ENCODE results near the gene SLC9A5.

Gene SLC9A5

DNA sequence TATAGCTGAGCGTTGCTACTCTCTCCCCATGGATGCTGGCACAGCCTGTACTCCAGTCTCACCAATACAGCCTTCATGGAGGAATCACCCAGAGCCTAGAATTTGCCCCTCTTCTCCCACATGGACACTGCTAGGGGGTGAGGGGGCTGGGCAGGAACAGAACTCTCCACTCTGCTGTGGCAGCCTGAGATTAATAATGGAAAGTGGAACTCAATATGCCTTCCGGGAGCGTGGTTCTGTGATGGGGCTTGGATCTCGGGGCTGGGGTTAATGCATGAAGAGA lies 1.2 kb downstream of the SLC9A5 start:
- no peak for DNase-seq (ENCODE audit: low read depth)
- no peak overlapping the region for H3K4me3 ChIP-seq (ENCODE audit: low read depth, low read length)
- TF ChIP-seq, protein P1, sequence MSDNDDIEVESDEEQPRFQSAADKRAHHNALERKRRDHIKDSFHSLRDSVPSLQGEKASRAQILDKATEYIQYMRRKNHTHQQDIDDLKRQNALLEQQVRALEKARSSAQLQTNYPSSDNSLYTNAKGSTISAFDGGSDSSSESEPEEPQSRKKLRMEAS (IDR thresholded peaks at IDR 0.05; ENCODE audit: low read depth, low read length) = no peak
- TF ChIP-seq MYC (IDR thresholded peaks at IDR 0.05; ENCODE audit: low read depth, low read length) = no peak
- TF ChIP-seq POLR2A (IDR thresholded peaks at IDR 0.05; ENCODE audit: extremely low read depth, insufficient read length) = no peak

DNA sequence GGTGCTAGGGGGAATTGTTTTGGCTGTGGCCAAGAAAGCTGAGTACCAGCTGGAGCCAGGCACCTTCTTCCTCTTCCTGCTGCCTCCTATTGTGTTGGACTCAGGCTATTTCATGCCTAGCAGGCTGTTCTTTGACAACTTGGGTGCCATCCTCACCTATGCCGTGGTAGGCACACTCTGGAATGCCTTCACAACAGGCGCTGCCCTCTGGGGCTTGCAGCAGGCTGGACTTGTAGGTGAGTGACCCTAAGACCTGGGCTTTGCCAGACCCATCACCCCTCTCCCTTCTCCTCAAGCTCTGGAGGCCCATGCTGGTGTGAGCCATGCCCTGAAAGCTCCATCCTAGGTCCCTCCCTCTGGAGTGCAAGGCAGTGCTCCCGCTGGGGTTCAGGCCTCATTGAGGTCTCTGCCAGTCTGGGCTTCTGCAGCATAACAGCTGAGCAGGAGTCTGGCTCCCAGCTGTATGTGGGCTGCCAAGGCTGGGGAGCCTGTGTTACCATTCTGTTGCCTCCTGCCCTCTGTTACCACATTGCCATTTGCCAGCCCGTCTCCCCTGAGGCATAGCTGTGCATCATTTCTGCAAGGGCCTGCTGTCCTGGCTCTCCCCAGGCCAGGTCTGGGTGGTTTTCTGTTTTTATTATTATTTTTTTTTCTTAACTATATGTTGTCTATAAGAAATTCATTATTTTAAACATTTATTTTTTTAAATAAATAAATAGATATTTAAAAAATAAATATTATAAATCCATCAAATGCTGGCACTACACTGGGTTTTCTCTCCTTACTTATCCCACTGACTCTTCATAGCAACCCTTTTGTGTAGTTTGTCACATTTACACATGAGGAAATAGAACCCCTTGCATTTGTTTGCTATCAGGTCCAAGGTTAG lies 4.1 kb downstream of the SLC9A5 start:
- TF ChIP-seq MYC (IDR thresholded peaks at IDR 0.05; ENCODE audit: low read depth, low read length) (no peak), POLR2A (IDR thresholded peaks at IDR 0.05; ENCODE audit: extremely low read depth, insufficient read length) (no peak)
- TF ChIP-seq, protein P2, sequence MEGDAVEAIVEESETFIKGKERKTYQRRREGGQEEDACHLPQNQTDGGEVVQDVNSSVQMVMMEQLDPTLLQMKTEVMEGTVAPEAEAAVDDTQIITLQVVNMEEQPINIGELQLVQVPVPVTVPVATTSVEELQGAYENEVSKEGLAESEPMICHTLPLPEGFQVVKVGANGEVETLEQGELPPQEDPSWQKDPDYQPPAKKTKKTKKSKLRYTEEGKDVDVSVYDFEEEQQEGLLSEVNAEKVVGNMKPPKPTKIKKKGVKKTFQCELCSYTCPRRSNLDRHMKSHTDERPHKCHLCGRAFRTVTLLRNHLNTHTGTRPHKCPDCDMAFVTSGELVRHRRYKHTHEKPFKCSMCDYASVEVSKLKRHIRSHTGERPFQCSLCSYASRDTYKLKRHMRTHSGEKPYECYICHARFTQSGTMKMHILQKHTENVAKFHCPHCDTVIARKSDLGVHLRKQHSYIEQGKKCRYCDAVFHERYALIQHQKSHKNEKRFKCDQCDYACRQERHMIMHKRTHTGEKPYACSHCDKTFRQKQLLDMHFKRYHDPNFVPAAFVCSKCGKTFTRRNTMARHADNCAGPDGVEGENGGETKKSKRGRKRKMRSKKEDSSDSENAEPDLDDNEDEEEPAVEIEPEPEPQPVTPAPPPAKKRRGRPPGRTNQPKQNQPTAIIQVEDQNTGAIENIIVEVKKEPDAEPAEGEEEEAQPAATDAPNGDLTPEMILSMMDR (IDR thresholded peaks at IDR 0.05; ENCODE audit: low read depth, low read length) = no peak
- TF ChIP-seq, protein P1 (IDR thresholded peaks at IDR 0.05; ENCODE audit: low read depth, low read length) = no peak
- H3K4me3 ChIP-seq (ENCODE audit: low read depth, low read length) = no peak overlapping the region
- DNase-seq (ENCODE audit: low read depth) = no peak

DNA sequence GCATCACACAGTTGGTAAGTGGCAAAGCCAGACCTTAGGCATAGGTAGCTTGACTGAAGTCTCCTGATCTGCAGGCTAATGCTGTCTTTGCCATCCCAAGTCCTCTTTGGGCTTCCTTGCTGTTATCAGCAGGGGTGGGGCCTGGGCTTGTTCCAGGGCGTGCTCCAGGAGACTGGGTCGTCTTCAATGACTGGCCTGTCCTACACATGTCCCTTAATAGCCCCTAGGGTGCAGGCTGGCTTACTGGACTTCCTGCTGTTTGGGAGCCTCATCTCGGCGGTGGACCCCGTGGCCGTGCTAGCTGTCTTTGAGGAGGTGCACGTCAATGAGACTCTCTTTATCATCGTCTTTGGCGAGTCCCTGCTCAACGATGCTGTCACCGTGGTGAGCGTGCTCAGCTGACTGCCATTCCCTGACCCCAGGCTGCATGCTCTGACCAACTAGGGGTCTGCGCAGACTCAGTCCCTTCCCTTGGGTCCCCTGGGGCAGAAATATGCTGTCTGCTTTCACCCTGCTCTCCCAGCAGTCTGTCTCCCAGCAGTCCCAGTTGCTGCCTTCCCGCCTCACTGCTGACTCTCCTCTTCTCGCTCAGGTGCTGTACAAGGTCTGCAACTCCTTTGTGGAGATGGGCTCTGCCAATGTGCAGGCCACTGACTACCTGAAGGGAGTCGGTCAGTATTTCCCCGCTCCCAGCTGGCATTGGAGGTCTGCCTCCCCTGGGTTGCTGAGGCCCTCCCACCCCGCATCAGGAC lies 6.2 kb downstream of the SLC9A5 start:
- TF ChIP-seq POLR2A (IDR thresholded peaks at IDR 0.05; ENCODE audit: extremely low read depth, insufficient read length) = no peak
- TF ChIP-seq, protein P2 (IDR thresholded peaks at IDR 0.05; ENCODE audit: low read depth, low read length) = no peak
- TF ChIP-seq, protein P1 (IDR thresholded peaks at IDR 0.05; ENCODE audit: low read depth, low read length) = no peak
- TF ChIP-seq MYC (IDR thresholded peaks at IDR 0.05; ENCODE audit: low read depth, low read length) = no peak
- H3K4me3 ChIP-seq (ENCODE audit: low read depth, low read length) = no peak overlapping the region
- no peak for DNase-seq (ENCODE audit: low read depth)

DNA sequence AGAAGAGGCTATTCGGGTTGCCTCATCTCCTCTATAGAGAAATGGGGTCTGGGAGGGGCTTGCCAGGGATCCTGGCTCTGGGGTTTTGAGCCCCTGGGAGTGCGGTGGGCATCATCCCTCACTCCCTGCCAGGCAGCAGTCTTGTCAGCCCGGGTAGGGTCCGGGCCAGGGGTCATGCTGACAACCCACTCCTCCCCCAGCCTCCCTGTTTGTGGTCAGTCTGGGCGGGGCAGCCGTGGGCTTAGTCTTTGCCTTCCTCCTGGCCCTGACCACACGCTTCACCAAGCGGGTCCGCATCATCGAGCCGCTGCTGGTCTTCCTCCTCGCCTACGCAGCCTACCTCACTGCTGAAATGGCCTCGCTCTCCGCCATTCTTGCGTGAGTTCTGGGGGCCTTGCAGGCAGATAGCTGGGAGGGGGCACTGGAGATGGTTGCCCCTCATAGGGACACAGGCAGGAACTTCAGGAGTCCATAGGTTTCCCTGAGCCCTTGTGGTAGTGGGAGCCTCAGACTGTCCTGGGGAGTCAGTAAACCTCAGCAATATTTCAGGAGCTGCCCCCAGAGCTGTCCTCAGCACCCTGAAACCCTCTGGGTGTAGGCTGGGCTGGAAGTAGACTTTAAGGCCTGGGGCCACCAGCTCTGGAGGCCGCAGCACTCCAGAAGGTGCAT lies 6.9 kb downstream of the SLC9A5 start:
- TF ChIP-seq, protein P1 (IDR thresholded peaks at IDR 0.05; ENCODE audit: low read depth, low read length) = no peak
- TF ChIP-seq, protein P2 (IDR thresholded peaks at IDR 0.05; ENCODE audit: low read depth, low read length) = no peak
- TF ChIP-seq MYC (IDR thresholded peaks at IDR 0.05; ENCODE audit: low read depth, low read length) (no peak), POLR2A (IDR thresholded peaks at IDR 0.05; ENCODE audit: extremely low read depth, insufficient read length) (no peak)

DNA sequence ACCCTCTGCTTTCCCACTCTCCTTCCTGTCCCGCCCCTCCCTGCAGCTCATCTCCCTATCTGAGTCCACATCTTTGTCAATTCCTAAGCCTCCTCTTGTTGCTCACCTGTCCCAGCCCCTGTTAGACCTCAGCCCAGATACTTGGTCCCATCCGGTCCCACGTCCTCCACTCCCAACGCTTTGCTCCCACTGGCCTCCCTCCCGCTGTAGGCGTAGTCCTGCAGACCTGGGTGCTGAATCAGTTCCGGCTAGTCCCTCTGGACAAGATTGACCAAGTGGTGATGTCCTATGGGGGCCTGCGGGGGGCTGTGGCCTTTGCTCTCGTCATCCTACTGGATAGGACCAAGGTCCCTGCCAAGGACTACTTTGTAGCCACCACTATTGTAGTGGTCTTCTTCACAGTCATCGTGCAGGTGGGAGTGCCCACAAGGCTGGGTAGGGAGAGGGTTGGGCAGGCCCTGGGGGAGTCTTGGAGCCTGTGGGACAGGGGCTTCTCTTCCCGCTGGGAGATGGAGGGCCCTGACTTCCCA lies 8.0 kb downstream of the SLC9A5 start:
- TF ChIP-seq, protein P1 (IDR thresholded peaks at IDR 0.05; ENCODE audit: low read depth, low read length) = no peak
- TF ChIP-seq MYC (IDR thresholded peaks at IDR 0.05; ENCODE audit: low read depth, low read length) = no peak
- no peak for TF ChIP-seq POLR2A (IDR thresholded peaks at IDR 0.05; ENCODE audit: extremely low read depth, insufficient read length)
- TF ChIP-seq, protein P2 (IDR thresholded peaks at IDR 0.05; ENCODE audit: low read depth, low read length) = no peak
- no peak for DNase-seq (ENCODE audit: low read depth)
- no peak overlapping the region for H3K4me3 ChIP-seq (ENCODE audit: low read depth, low read length)

More for the DNA sequence above, 6.9 kb downstream of the SLC9A5 start:
- DNase-seq (ENCODE audit: low read depth) = no peak
- H3K4me3 ChIP-seq (ENCODE audit: low read depth, low read length) = no peak overlapping the region

All from NB4 (cell line).